Cardiac muscle cell (in vitro differentiated cells and primary cell): Measurements from ENCODE around the gene CFAP77. TPM values are rescaled to one million over a fixed set of nuclear protein-coding genes. Genes with fewer than 3 reads are reported as not detected.

Source experiments
- DNase-seq, 2 donors: peaks; one replicate each; pipeline versions ENCODE4 v3.0.0 to v3.0.0-alpha.2; 2010 to 2017; ENCODE audit warnings: low read depth in 1 of 2, low spot score in 1 of 2
- H3K27ac ChIP-seq: fragments of 200-600 bp; sonication (generic); 2 replicates; pipeline ENCODE4 v1.5.1; 2016
- H3K27me3 ChIP-seq: fragments of 200-600 bp; sonication (generic); 2 replicates; pipeline ENCODE4 v1.6.0; 2016; ENCODE audit warnings: control low read depth
- H3K36me3 ChIP-seq: fragments of 200-600 bp; sonication (generic); 2 replicates; pipeline ENCODE4 v1.5.1; 2016; ENCODE audit warnings: control low read depth
- H3K4me1 ChIP-seq: fragments of 200-600 bp; sonication (generic); 2 replicates; pipeline ENCODE4 v1.8.1; 2017; ENCODE audit warnings: low read depth, mild to moderate bottlenecking, mixed run types
- H3K4me3 ChIP-seq: fragments of 200-600 bp; sonication (generic); 2 replicates; pipeline ENCODE4 v1.5.1; 2016; ENCODE audit warnings: mild to moderate bottlenecking
- H3K9me3 ChIP-seq: fragments of 200-600 bp; sonication (generic); 2 replicates; pipeline ENCODE4 v1.5.1; 2017; ENCODE audit warnings: low read depth, mild to moderate bottlenecking, control low read depth
- polyA plus RNA-seq: library from polyadenylated mRNA; unstranded; fragments of >200 nt; fragmentation: Nextera tagmentation; extraction: Ambion mirVana; gene quantifications from 2 replicates; pipeline ENCODE4 v1.2.1, GENCODE V29; 2016
- total RNA-seq: library from RNA; depleted of rRNA; stranded (reverse); fragments of >200 nt; gene quantifications from 2 replicates; pipeline ENCODE4 v1.2.3, GENCODE V29; 2016
- TF ChIP-seq, protein P1 (sequence below): IDR thresholded peaks from 2 replicates; pipeline ENCODE4 v1.5.1; 2012; ENCODE audit warnings: low read depth, mild to moderate bottlenecking, low read length

CFAP77 gene
- total and polyA plus RNA-seq, 2 experiments from 2014 or later, result 0.46 to 1.5 TPM

DNA sequence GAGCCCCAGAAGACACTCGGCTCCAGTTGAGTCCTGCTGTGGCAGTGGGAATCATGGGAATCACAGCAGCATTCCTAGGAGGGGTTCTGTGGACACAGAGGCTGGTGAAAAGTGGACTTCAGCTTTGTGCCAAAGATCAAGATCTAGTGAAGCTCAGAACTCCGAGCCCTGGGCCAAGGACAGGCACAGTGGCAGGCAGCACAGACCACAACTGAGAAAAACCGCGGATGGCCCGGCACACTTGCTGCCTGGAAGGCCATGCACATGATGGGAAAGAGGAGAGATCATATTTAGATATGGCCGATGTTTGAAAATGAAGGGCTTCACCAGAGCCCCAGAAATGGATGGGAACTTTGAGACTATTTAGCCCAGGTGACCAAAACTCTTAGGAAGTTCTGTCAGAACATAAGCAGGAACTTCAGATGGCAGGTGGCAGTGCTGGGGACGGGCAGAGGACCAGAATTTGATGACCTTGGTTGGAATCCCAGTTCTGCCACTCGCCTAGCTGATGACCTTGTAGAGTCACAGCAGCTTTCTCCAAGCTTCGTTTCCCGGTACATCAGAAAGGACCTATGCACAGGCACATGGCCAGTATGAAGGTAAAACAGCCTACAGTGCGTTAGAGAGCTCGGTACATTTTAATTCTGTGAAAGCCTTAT, 190.4 kb downstream of the CFAP77 start:
- H3K27ac ChIP-seq, result no peak overlapping the region
- no peaks in the 10 kb centered on the region for H3K36me3 ChIP-seq
- no peak for DNase-seq

DNA sequence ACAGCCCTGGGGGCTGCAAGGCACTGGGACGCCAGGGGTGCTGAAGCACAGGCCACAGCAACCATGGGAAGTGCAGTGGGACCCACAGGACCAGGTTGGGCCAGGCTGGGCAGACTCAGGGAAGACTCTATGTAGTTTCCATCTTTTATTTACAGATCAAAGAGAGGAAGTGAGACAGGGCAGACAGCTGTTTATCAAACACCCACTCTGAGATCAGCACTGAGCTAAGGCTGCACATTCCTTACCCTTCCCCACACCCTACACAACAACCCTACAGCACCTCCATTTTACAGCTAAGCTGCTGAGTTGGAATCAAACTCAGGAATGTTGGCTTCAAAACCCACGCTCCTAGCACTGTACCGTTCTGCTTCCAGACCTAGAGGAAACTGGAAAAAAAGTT, 192.2 kb downstream of the CFAP77 start:
- TF ChIP-seq, protein P1, sequence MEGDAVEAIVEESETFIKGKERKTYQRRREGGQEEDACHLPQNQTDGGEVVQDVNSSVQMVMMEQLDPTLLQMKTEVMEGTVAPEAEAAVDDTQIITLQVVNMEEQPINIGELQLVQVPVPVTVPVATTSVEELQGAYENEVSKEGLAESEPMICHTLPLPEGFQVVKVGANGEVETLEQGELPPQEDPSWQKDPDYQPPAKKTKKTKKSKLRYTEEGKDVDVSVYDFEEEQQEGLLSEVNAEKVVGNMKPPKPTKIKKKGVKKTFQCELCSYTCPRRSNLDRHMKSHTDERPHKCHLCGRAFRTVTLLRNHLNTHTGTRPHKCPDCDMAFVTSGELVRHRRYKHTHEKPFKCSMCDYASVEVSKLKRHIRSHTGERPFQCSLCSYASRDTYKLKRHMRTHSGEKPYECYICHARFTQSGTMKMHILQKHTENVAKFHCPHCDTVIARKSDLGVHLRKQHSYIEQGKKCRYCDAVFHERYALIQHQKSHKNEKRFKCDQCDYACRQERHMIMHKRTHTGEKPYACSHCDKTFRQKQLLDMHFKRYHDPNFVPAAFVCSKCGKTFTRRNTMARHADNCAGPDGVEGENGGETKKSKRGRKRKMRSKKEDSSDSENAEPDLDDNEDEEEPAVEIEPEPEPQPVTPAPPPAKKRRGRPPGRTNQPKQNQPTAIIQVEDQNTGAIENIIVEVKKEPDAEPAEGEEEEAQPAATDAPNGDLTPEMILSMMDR, result no peak
- H3K36me3 ChIP-seq, result no peaks in the 10 kb centered on the region
- no peak for DNase-seq

More for the DNA sequence above, 190.4 kb downstream of the CFAP77 start:
- peaks cover 3% of the 10 kb centered on the region for H3K4me1 ChIP-seq
- H3K9me3 ChIP-seq, result no peaks in the 10 kb centered on the region
- TF ChIP-seq, protein P1, result no peak
- H3K4me3 ChIP-seq, result no peak overlapping the region
- peaks cover 7% of the 10 kb centered on the region for H3K27me3 ChIP-seq

DNA sequence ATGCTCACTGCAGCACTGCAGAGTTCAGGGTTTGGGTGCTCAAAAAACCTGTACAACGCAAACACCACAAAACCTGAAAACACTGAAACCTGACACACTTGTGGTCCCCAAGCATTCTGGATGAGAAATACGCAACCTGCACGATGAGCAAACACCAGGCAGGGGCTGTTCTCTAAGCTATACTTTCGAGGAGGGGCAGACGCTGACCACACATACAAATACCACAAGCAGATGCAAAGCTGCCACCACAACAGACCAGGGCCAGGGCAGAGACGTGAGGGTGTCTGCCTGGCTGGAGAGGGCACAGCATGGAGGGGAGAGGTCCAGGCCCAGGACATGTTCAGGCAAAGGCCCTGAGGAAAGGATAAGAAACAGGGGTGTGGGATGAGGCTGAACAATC, 195.4 kb downstream of the CFAP77 start:
- no peaks in the 10 kb centered on the region for H3K36me3 ChIP-seq
- H3K9me3 ChIP-seq, result no peaks in the 10 kb centered on the region
- H3K27me3 ChIP-seq, result no peaks in the 10 kb centered on the region
- DNase-seq, result no peak
- TF ChIP-seq, protein P1, result no peak
- H3K27ac ChIP-seq, result no peak overlapping the region
- H3K4me1 ChIP-seq, result no peaks in the 10 kb centered on the region
- H3K4me3 ChIP-seq, result no peak overlapping the region

More for the DNA sequence above, 192.2 kb downstream of the CFAP77 start:
- Histone ChIP-seq H3K27me3 (no peaks in the 10 kb centered on the region), H3K9me3 (no peaks in the 10 kb centered on the region), H3K27ac (no peak overlapping the region), H3K4me1 (peaks cover 1% of the 10 kb centered on the region), H3K4me3 (no peak overlapping the region)

DNA sequence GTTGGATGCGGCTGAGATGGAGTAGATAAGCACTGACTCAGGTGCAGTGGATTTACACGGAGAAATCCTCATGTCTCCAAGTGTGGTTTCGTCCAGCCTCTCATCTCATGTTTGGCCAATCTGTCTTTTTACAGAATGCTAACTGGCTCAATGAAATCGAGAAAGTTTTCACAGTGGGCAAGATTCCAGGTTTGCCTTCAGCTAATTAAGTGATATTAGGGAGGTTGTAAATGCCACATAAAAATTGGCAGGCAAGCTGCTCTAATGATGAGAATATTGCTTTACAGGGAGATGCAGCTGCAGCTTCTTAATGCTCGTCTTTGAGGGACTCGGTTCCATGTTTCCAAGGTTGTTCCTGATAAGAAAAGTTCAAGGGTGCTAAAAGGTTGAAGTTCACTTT, 196.1 kb downstream of the CFAP77 start:
- TF ChIP-seq, protein P1, result no peak
- Histone ChIP-seq H3K36me3 (peaks cover 3% of the 10 kb centered on the region), H3K27ac (no peak overlapping the region)

DNA sequence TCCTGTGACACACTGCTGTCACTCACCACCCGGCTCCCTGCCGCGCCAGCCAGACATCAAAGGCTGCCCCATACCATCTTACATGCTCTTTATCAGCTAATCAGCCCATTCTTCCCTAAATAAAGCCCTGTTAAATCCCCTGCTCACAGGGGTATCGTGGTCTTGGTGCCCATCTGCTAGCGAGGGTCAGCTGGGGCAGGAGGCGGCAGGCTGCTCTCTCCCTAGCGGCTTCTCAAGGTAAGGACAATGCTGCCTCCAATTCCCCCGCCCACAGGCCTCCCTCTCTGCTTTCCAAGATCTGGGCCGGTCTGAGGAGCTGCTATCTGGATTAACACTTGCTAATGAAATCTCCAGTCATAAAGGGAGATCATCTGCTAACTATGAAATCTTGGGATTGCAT, 199.2 kb downstream of the CFAP77 start:
- peaks cover 10% of the 10 kb centered on the region for H3K36me3 ChIP-seq

More for the DNA sequence above, 196.1 kb downstream of the CFAP77 start:
- H3K27me3 ChIP-seq, result no peaks in the 10 kb centered on the region
- no peak overlapping the region for H3K4me3 ChIP-seq
- H3K9me3 ChIP-seq, result no peaks in the 10 kb centered on the region
- no peak for DNase-seq
- no peaks in the 10 kb centered on the region for H3K4me1 ChIP-seq

More for the DNA sequence above, 199.2 kb downstream of the CFAP77 start:
- TF ChIP-seq, protein P1, result no peak
- DNase-seq, result no peak
- H3K27me3 ChIP-seq, result no peaks in the 10 kb centered on the region
- no peak overlapping the region for H3K27ac ChIP-seq
- H3K4me3 ChIP-seq, result no peak overlapping the region
- no peaks in the 10 kb centered on the region for H3K4me1 ChIP-seq
- no peaks in the 10 kb centered on the region for H3K9me3 ChIP-seq
